ENCODE measurements around the gene TRIO.

TRIO gene

GRCh38 chr5:14445576-14446290 lies 302.6 kb downstream of the TRIO start:
- Histone ChIP-seq H3K4me3 (ENCODE audit: low read depth, low read length) (no peak overlapping the region), H3K36me3 (ENCODE audit: control insufficient read depth in 2 of 2, insufficient read depth in 1 of 2, low read length in 2 of 2) (peaks cover 0 to 7% of the 10 kb centered on the region in 2 experiments; a peak in 1 of 3 replicates), H3K4me1 (ENCODE audit: control insufficient read depth, insufficient read depth, low read length) (peaks cover 54% of the 10 kb centered on the region), H3K9me3 (ENCODE audit: control insufficient read depth, insufficient read depth, low read depth, low read length) (no peaks in the 10 kb centered on the region), H3K27ac (ENCODE audit: extremely low read depth, low read depth, low read length) (no peak overlapping the region)
- TF ChIP-seq IKZF3 (tag by site-specific recombination; IDR thresholded peaks at IDR 0.05) (peak; percentile 5; the same call in 1 of the 2 replicates), ZFP69B (tag by site-specific recombination; IDR thresholded peaks at IDR 0.05) (no peak), ZFHX2 (tag by site-specific recombination; conservative IDR thresholded peaks at IDR 0.05) (peak; percentile 46), EGR2 (tag by site-specific recombination; IDR thresholded peaks at IDR 0.05; ENCODE audit: low read depth) (peak; percentile 65; the same call in 1 of the 2 replicates)
- POLR2A ChIA-PET: interaction anchor here (0.7 kb wide), 1 partner anchor 120 kb away, joined by 3 read pairs; no protein-coding TSS in a partner anchor
- CTCF ChIA-PET: no interaction called here

- Histone ChIP-seq H3K36me3 (ENCODE audit: control insufficient read depth in 2 of 2, insufficient read depth in 1 of 2, low read length in 2 of 2) (peaks cover 0 to 5% of the 10 kb centered on the region in 2 experiments; a peak in 1 of 3 replicates), H3K27ac (ENCODE audit: extremely low read depth, low read depth, low read length) (peak overlapping the region; percentile 91), H3K4me3 (ENCODE audit: low read depth, low read length) (no peak overlapping the region), H3K9me3 (ENCODE audit: control insufficient read depth, insufficient read depth, low read depth, low read length) (no peaks in the 10 kb centered on the region), H3K4me1 (ENCODE audit: control insufficient read depth, insufficient read depth, low read length) (peaks cover 51% of the 10 kb centered on the region)
- ChIA-PET CTCF (interaction anchor here (0.6 to 0.7 kb wide), 2 partner anchors 12 to 200 kb away, joined by 3 read pairs; no protein-coding TSS in a partner anchor), POLR2A (interaction anchor here (0.6 kb wide), 1 partner anchor 9 kb away, joined by 3 read pairs; no protein-coding TSS in a partner anchor)
- TF ChIP-seq ZNF423 (tag by site-specific recombination; IDR thresholded peaks at IDR 0.05) (no peak), ZNF426 (tag by site-specific recombination; IDR thresholded peaks at IDR 0.05) (no peak), SCRT2 (tag by site-specific recombination; IDR thresholded peaks at IDR 0.05) (0 out of 2 replicates have a peak, but pooled peaks have one; percentile 44), ZNF600 (tag by site-specific recombination; IDR thresholded peaks at IDR 0.05) (peak; percentile 50; the same call in 1 of the 2 replicates), IKZF3 (tag by site-specific recombination; IDR thresholded peaks at IDR 0.05) (no peak), KLF9 (tag by site-specific recombination; IDR thresholded peaks at IDR 0.05; ENCODE audit: low read depth) (no peak), ZNF16 (tag by site-specific recombination; IDR thresholded peaks at IDR 0.05; ENCODE audit: low read depth) (no peak), ZBTB7A (tag by site-specific recombination; IDR thresholded peaks at IDR 0.05; ENCODE audit: low read depth) (no peak), ZNF626 (tag by site-specific recombination; IDR thresholded peaks at IDR 0.05) (no peak), GLIS2 (tag by site-specific recombination; IDR thresholded peaks at IDR 0.05) (peak; percentile 72), ZNF2 (tag by site-specific recombination; IDR thresholded peaks at IDR 0.05) (0 out of 2 replicates have a peak, but pooled peaks have one; percentile 6), ZNF785 (tag by site-specific recombination; IDR thresholded peaks at IDR 0.05) (no peak), MEIS1 (CRISPR knock-in tag; IDR thresholded peaks at IDR 0.05; ENCODE audit: borderline replicate concordance) (no peak), PATZ1 (tag by site-specific recombination; IDR thresholded peaks at IDR 0.05) (peak; percentile 40; the same call in 1 of the 2 replicates), SP2 (tag by site-specific recombination; IDR thresholded peaks at IDR 0.05) (no peak), KLF16 (tag by site-specific recombination; IDR thresholded peaks at IDR 0.05) (no peak), ZNF350 (tag by site-specific recombination; IDR thresholded peaks at IDR 0.05) (no peak), ZNF341 (tag by site-specific recombination; IDR thresholded peaks at IDR 0.05; ENCODE audit: low read depth) (no peak), ZNF624 (tag by site-specific recombination; IDR thresholded peaks at IDR 0.05) (no peak), ZNF221 (tag by site-specific recombination; IDR thresholded peaks at IDR 0.05; ENCODE audit: borderline replicate concordance) (no peak), ZNF404 (tag by site-specific recombination; IDR thresholded peaks at IDR 0.05) (no peak)
- TF ChIP-seq, protein P1, sequence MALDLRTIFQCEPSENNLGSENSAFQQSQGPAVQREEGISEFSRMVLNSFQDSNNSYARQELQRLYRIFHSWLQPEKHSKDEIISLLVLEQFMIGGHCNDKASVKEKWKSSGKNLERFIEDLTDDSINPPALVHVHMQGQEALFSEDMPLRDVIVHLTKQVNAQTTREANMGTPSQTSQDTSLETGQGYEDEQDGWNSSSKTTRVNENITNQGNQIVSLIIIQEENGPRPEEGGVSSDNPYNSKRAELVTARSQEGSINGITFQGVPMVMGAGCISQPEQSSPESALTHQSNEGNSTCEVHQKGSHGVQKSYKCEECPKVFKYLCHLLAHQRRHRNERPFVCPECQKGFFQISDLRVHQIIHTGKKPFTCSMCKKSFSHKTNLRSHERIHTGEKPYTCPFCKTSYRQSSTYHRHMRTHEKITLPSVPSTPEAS (tag by site-specific recombination; IDR thresholded peaks at IDR 0.05): no peak
- TF ChIP-seq, protein P2, sequence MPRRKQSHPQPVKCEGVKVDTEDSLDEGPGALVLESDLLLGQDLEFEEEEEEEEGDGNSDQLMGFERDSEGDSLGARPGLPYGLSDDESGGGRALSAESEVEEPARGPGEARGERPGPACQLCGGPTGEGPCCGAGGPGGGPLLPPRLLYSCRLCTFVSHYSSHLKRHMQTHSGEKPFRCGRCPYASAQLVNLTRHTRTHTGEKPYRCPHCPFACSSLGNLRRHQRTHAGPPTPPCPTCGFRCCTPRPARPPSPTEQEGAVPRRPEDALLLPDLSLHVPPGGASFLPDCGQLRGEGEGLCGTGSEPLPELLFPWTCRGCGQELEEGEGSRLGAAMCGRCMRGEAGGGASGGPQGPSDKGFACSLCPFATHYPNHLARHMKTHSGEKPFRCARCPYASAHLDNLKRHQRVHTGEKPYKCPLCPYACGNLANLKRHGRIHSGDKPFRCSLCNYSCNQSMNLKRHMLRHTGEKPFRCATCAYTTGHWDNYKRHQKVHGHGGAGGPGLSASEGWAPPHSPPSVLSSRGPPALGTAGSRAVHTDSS (tag by site-specific recombination; IDR thresholded peaks at IDR 0.05): no peak
Measured at GRCh38 chr5:14447958-14448911, 305.1 kb downstream of the TRIO start.
